ENCODE measurements around the gene FGF3.

GRCh38 chr11:69804769-69805508, 14.3 kb downstream of the FGF3 start:
- TF ChIP-seq, protein P1, sequence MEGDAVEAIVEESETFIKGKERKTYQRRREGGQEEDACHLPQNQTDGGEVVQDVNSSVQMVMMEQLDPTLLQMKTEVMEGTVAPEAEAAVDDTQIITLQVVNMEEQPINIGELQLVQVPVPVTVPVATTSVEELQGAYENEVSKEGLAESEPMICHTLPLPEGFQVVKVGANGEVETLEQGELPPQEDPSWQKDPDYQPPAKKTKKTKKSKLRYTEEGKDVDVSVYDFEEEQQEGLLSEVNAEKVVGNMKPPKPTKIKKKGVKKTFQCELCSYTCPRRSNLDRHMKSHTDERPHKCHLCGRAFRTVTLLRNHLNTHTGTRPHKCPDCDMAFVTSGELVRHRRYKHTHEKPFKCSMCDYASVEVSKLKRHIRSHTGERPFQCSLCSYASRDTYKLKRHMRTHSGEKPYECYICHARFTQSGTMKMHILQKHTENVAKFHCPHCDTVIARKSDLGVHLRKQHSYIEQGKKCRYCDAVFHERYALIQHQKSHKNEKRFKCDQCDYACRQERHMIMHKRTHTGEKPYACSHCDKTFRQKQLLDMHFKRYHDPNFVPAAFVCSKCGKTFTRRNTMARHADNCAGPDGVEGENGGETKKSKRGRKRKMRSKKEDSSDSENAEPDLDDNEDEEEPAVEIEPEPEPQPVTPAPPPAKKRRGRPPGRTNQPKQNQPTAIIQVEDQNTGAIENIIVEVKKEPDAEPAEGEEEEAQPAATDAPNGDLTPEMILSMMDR (IDR thresholded peaks at IDR 0.05; ENCODE audit: borderline replicate concordance, extremely low read depth, low read length, poor library complexity, severe bottlenecking): no peak
- no peak for TF ChIP-seq EZH2 (IDR thresholded peaks at IDR 0.05; ENCODE audit: borderline replicate concordance, low read depth, low read length, severe bottlenecking)
